ENCODE measurements around the gene SLC13A1.

- TF ChIP-seq, protein P1, sequence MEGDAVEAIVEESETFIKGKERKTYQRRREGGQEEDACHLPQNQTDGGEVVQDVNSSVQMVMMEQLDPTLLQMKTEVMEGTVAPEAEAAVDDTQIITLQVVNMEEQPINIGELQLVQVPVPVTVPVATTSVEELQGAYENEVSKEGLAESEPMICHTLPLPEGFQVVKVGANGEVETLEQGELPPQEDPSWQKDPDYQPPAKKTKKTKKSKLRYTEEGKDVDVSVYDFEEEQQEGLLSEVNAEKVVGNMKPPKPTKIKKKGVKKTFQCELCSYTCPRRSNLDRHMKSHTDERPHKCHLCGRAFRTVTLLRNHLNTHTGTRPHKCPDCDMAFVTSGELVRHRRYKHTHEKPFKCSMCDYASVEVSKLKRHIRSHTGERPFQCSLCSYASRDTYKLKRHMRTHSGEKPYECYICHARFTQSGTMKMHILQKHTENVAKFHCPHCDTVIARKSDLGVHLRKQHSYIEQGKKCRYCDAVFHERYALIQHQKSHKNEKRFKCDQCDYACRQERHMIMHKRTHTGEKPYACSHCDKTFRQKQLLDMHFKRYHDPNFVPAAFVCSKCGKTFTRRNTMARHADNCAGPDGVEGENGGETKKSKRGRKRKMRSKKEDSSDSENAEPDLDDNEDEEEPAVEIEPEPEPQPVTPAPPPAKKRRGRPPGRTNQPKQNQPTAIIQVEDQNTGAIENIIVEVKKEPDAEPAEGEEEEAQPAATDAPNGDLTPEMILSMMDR (conservative IDR thresholded peaks at IDR 0.05; ENCODE audit: low read depth, low read length) = no peak
- TF ChIP-seq EZH2 (IDR thresholded peaks at IDR 0.05; ENCODE audit: borderline replicate concordance, low read depth, low read length, poor library complexity, severe bottlenecking) = no peak
Measured at GRCh38 chr7:123099712-123100111, 100.1 kb downstream of the SLC13A1 start.

All from A673 (cell line).